GM18519 (cell line): ENCODE data around the gene ANKRD13D.

Experiments used
- ATAC-seq: cut with Tn5 transposase; IDR thresholded peaks from one replicate; pipeline ENCODE4 v1.9.1; 2021; ENCODE audit warnings: mild to moderate bottlenecking, moderate library complexity; ENCODE audit not compliant: unreplicated experiment, low FRiP score

The ANKRD13D gene

DNA sequence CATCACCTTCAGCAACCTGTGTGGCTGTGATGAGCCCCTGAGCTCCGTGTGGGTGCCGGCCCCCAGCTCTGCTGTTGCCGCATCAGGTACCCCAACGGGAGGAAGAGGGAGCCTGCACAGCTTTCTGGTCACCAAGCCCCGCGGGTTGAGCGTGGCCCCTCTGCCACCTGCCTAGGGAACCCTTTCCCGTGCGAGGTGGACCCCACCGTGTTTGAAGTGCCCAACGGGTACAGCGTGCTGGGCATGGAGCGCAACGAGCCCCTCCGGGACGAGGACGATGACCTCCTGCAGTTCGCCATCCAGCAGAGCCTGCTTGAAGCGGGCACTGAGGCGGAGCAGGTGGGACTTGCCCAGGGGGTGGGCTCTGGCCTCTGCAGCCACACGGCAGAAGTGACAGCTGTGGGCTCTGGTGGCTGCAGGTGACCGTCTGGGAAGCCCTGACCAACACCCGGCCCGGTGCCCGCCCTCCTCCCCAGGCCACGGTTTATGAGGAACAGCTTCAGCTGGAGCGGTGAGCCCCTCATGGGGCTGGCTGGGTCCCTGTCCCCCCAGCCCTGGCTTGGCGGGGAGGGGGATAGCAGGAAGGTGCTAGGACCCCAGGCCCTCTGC is 12.3 kb downstream of the ANKRD13D start:
- no peak for ATAC-seq

DNA sequence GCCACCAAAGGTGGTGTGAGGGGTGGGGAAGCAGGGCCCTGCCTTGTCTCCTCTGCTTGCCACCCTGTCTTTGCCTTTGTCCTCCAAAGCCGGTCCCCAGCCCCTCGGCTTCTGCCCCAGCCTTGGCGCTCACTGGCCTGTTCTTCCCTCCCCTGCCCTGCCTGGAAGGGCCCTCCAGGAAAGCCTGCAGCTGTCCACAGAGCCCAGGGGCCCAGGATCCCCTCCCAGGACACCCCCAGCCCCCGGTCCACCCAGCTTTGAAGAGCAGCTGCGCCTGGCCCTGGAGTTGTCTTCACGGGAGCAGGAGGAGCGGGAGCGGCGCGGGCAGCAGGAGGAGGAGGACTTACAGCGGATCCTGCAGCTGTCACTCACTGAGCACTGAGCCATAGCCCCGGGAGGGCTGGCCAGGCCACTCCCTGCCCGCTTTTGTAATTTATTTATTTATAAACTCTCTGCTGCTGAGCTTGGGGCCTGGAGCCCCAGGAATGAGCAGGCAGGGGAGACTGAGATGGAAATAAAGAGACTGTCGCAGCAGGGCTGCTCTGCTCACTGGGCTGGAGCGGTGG is 12.9 kb downstream of the ANKRD13D start:
- ATAC-seq = no peak

GRCh38 chr11:67302571-67303131 is 13.5 kb downstream of the ANKRD13D start:
- ATAC-seq = no peak

DNA sequence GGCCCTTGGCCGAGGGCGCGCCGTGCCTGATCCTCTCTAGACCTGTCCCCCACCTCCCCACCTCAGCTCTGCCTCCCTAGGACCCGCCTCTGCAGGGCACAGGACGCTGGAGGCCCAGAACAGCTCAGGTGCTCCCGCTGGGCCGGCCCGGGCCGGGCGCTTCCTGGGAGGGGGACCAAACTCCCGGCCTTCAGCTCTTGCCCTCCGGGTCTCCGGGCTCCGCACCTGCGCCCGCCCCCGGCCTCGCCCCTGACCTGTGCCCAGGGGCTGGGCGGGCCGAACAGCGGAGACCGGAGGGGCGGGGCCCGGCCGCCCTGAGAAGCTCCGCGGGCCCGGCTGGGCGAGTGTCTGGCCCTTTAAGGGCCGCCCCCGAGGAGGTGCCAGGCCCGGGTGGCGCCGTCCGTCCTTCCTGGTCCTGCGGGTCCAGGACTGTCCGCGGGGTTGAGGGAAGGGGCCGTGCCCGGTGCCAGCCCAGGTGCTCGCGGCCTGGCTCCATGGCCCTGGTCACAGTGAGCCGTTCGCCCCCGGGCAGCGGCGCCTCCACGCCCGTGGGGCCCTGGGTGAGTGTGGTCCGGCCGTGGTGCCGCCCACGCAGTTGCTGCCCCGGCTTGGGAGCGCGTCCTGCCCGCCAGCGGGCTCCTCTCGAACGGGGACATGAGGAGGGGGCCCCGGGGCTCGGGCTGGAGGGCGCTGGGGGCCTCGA is 14.2 kb downstream of the ANKRD13D start, which contains the start of gene SSH3:
Gene SSH3 (plus strand): TSS at position 399 of the 703 bp plus-strand sequence. CDS start 96 bp downstream, at position 495.
- ATAC-seq = no peak

DNA sequence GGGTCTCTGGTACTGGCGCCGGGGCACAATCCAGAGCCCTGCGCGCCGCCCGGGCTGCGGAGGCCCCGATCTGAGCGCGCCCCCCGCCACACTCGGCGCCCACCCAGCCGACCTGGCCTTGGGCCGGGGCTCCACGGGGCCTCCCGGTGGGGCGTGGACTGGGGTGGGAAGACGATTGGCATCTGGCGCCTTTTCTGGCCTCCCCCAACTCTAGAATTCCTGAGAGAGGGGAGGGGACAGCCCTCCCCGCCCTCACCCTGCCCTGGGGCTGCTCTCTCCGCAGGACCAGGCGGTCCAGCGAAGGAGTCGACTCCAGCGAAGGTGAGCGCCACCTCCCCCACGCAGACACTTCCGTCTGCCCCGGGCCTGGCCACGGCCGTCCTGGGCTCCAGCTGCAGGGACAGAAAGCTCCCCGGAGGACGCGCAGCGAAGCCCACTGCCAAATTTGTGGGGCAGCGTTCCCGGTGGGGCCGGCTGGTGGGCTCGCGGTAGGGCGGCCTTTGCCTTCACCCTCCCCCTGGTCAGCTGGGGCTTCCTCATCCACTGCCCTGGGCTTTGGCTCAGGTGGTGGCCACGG is 14.8 kb downstream of the ANKRD13D start:
- no peak for ATAC-seq

DNA sequence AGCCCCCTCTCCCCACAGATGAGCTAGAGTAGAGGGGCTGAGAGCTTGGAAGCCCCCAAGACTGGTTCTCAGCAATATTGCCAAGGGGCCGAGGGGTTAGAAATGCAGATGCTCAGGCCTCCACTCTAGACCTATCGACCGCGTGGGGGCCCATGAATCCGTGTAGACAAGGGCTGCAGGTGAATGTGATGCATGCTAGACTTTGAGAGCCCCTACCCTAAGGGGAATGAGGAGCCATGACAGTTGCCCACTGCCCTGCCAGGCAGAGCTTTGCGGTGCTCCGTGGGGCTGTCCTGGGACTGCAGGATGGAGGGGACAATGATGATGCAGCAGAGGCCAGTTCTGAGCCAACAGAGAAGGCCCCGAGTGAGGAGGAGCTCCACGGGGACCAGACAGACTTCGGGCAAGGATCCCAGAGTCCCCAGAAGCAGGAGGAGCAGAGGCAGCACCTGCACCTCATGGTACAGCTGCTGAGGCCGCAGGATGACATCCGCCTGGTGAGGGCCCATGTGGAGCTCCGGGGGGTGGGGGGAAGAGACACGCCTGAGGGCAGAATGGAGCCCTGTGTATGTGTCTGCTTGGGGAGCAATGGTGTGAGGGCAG is 15.5 kb downstream of the ANKRD13D start:
- ATAC-seq = no peak

DNA sequence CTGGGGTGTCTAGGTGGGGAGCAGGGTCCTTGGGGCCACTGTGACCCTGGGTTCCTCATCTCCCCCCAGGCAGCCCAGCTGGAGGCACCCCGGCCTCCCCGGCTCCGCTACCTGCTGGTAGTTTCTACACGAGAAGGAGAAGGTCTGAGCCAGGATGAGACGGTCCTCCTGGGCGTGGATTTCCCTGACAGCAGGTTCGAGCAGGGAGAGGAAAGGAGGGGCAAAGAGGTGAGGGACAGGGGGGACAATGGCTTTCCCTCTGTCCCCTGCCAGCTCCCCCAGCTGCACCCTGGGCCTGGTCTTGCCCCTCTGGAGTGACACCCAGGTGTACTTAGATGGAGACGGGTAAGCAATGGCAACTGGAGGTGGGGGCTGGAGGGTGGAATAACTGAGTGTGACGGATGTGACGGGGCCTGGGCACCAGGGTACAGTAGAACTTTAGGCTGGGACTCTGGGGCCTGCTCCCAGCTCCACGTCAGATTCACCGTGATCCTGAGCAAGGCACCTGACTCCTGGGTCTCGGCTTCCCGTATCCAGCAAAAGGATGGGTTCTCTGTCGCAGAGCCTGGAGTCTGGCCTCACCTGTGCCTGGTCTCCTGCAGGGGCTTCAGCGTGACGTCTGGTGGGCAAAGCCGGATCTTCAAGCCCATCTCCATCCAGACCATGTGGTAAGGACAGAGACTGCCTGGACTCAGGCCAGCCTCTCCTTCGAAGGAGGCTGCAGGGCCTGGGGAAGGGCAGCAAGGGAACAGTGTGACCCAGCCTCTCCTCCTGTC is 17.9 kb downstream of the ANKRD13D start:
- no peak for ATAC-seq

DNA sequence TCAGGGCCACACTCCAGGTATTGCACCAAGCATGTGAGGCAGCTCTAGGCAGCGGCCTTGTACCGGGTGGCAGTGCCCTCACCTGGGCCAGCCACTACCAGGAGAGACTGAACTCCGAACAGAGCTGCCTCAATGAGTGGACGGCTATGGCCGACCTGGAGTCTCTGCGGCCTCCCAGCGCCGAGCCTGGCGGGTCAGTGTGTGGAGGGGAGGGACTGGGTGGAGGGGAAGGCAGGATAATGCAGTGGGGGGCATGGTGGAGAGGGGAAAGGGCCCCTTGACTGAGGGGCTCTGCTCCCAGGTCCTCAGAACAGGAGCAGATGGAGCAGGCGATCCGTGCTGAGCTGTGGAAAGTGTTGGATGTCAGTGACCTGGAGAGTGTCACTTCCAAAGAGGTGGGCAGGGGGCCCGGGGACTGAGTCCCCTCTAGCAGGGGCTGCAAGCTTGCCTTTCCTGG is 18.5 kb downstream of the ANKRD13D start:
- no peak for ATAC-seq

DNA sequence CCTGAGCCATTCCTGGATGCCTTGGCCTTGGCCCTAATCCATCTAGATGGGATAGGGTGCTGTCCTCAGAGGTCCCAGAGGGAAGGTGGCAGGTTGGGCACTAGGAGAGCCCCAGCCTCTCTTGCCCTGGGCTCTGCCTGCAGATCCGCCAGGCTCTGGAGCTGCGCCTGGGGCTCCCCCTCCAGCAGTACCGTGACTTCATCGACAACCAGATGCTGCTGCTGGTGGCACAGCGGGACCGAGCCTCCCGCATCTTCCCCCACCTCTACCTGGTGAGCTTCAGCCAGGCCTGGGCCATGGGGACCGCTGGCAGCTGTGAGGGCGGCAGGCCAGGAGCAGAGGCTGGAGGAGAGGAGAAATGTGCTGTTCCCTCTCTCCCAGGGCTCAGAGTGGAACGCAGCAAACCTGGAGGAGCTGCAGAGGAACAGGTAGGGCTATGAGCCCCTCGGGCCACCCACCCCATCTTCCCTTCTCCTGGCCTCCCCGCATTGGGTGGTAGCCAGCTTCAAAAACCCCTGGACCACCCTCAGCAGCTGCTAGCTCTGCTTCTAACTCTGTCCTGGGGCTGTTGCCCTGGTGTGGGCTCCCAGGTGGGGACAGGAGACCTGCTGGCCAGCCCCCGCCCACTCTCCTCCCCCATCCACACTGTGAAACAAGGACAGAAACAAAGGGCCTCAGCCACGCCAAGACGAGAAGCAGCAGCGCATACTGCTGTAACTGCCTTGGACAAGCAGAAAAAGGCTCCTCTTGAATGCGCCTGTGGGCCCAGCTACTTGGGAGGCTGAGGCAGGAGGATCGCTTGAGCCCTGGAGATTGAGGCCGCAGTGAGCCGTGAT is 19.1 kb downstream of the ANKRD13D start:
- no peak for ATAC-seq

- ATAC-seq = no peak
Measured at GRCh38 chr11:67309166-67309565, 20.1 kb downstream of the ANKRD13D start.

GRCh38 chr11:67309661-67310061 is 20.6 kb downstream of the ANKRD13D start:
- ATAC-seq = no peak

DNA sequence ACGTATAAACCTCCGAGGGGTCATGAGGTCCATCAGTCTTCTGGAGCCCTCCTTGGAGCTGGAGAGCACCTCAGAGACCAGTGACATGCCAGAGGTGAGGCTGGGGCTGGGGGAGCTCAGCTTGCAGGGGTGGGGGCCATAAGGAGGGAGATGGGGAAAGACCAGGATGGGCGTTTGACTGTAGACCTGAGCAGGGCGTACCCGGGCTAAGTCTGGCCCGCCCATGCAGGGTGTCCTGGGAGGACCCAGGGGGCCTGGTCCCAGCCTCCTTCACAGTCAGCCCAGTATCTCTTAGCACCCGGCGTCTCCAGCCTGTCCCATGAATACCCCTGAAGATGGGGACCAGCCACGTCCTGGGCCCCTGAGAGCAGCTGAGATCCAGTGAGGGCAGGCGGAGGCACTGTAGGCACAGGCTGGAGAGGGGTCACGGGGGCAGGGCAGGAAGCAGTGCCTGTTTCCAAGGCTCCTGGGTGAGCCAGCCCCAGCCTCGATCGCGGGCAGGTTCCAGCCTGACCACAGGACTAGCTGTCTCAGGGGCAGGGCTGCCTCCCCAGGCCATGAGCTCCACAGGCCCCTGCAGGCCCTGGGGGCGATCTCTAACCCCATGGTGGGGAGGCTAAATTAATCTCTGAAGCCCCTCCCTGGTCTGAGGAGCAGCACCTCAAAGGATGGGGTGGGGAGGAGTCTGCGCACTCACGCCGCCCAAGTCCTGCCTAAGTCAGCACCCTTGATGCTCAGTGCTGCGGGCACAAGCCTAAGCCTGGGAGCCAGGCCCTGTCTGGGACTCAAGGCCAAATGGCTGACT is 21.3 kb downstream of the ANKRD13D start:
- no peak for ATAC-seq

GRCh38 chr11:67311051-67311555 is 22.0 kb downstream of the ANKRD13D start:
- ATAC-seq = no peak

DNA sequence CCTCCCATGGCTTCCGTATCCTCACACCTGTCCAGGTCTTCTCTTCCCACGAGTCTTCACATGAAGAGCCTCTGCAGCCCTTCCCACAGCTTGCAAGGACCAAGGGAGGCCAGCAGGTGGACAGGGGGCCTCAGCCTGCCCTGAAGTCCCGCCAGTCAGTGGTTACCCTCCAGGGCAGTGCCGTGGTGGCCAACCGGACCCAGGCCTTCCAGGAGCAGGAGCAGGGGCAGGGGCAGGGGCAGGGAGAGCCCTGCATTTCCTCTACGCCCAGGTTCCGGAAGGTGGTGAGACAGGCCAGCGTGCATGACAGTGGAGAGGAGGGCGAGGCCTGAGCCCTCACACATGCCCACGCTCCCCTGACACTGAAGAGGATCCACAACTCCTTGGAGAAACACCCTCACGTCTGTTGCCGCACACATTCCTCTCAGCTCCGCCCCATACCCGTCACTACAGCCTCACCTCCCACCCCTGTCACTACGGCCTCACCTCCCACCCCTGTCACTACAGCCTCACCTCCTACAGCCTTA is 22.5 kb downstream of the ANKRD13D start:
- ATAC-seq = no peak

DNA sequence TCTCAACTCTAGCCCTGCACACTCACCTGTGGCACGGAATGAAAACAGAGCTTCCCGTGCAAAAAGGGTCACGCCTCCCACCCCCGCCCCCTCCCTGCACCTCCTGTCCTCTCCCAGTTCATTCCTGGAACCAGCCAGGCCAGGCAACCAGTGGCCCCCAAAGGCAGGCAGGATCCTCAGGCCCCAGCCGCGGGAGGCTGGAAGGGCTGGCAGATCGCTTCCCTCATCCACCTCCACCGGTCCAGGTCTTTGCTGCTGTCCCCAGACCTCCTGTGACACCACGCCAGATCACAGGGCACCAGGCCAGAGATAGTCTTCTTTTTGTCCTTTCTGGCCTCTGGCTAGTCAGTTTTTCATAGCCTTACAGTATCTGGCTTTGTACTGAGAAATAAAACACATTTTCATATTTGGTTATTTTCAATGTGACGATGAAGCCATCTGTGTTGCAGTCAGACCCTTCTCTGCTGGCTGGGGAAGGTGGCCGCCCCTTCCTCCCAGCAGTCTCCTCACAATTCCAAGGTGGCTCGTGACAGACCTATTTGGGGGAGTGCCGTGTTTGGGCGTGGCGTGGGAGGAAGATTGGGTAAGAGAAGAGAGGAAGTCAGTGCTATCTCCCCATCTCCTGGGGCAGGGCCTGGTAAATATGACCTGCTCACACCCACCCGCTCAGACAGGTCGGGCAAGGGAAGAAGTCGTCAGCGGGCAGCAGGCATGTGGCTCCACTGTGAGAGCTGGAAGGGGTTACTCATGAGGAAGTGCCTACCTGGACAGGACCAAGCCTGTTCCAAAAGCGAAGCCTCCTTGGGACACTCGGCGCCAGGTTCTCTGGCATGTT is 23.3 kb downstream of the ANKRD13D start:
- no peak for ATAC-seq

DNA sequence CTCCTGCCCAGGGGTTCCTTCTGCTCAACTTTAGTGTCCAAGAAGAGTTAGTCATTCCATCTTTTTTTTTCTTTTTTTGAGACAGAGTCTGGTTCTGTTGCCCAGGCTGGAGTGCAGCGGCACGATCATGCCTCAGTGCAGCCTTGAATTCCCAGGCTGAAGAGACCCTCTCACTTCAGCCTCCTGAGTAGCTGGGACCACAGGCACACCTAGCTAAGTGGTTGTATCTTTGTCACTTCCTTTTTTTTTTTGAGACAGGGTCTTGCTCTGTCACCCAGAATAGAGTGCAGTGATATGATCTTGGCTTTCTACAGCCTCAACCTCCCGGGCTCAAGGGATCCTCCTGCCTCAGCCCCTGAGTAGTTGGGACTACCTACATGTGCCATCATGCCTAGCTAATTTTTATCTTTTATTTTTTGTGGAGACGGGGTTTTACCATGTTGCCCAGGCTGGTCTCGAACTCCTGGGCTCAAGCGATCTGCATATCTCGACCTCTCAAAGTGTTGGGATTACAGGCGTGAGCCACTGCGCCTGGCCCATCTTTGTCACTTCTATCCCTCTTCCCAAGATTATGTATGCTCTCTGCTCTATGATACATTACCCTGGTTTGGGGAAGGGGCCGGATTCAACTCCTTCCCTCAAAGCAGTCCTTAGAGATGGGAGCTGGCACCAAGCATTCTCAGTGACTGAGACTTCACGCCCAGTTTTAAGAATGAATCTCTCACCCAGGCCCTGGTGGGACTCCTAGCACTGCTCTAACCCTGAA is 24.2 kb downstream of the ANKRD13D start:
- no peak for ATAC-seq
